Hepatocyte (in vitro differentiated cells): ENCODE results near the gene TGFB1.

Experiments used
- CTCF ChIP-seq: fragments of 200-600 bp; sonication (generic); IDR thresholded peaks from 2 replicates; pipeline ENCODE4 v1.5.1; 2016; ENCODE audit warnings: antibody characterized with exemption, mild to moderate bottlenecking; ENCODE audit not compliant: poor library complexity
- EZH2 ChIP-seq: fragments of 200-600 bp; sonication (generic); IDR thresholded peaks from 2 replicates; pipeline ENCODE4 v1.6.1; 2016; ENCODE audit warnings: antibody characterized with exemption, mild to moderate bottlenecking, borderline replicate concordance
- EZH2phosphoT487 ChIP-seq: fragments of 200-600 bp; sonication (generic); IDR thresholded peaks from one replicate; pipeline ENCODE4 v1.6.1; 2018; ENCODE audit warnings: antibody characterized with exemption, mild to moderate bottlenecking, low read depth, moderate library complexity; ENCODE audit not compliant: unreplicated experiment, severe bottlenecking

- no peak for TF ChIP-seq CTCF
- no peak for TF ChIP-seq EZH2phosphoT487
- no peak for TF ChIP-seq EZH2
Observed at GRCh38 chr19:41330946-41331678, 22.6 kb downstream of the TGFB1 start.
